T-cell (primary cell): ENCODE measurements around the gene VAPA. TPM values are rescaled to one million over a fixed set of nuclear protein-coding genes. Genes with fewer than 3 reads are reported as not detected.

Experiments used
- ATAC-seq, 4 experiments: fragments of 200-7000 bp in 3 of 4; fragments of 150-1000 bp in 1 of 4; cut with Tn5 transposase; replicated peaks in 1 of 4; 1 replicate in 3 of 4; 2 replicates in 1 of 4; pipeline ENCODE4 v1.10.0; 2021; ENCODE audit warnings: moderate library complexity in 3 of 4, mild to moderate bottlenecking in 2 of 4, moderate number of reproducible peaks in 1 of 4
- CTCF ChIA-PET, 2 donors: fragments of 300-600 bp; sonication (Branson Sonifier 250); formaldehyde crosslinking; loops; one replicate each; lab custom pipeline; 2022; ENCODE audit warnings: antibody characterized with exemption in 2 of 2; lab: Charles Lee
- POLR2A ChIA-PET, 2 donors: fragments of 300-600 bp; sonication (Branson Sonifier 250); formaldehyde crosslinking; loops; one replicate each; lab custom pipeline; 2022; ENCODE audit warnings: antibody characterized with exemption in 2 of 2; lab: Charles Lee
- DNase-seq, 35 experiments: peaks; one replicate each; pipeline versions ENCODE4 v3.0.0 to v3.0.0-alpha.2; 2013 to 2023
- H3K27ac ChIP-seq: one replicate; pipeline ENCODE4 v1.5.1; 2013; ENCODE audit warnings: low read length
- H3K27me3 ChIP-seq, 2 experiments: replicated peaks in 1 of 2; 1 replicate in 1 of 2; 2 replicates in 1 of 2; pipeline versions ENCODE4 v1.6.1 to v1.7.0; 2013; ENCODE audit warnings: low read length in 1 of 2, mixed read lengths in 1 of 2; ENCODE audit not compliant: control insufficient read depth in 2 of 2, insufficient read depth in 2 of 2; ENCODE audit errors: extremely low read depth in 1 of 2
- H3K36me3 ChIP-seq, 2 donors: 1 replicate in 1 of 2; 2 replicates in 1 of 2; pipeline versions ENCODE4 v1.6.1 to v1.7.0; 2013; ENCODE audit warnings: low read length in 1 of 2; ENCODE audit not compliant: control insufficient read depth in 2 of 2, insufficient read depth in 1 of 2; ENCODE audit errors: extremely low read depth in 1 of 2
- H3K4me1 ChIP-seq, 2 experiments: 1 replicate in 1 of 2; 2 replicates in 1 of 2; pipeline versions ENCODE4 v1.6.1 to v1.7.0; 2013; ENCODE audit warnings: low read length in 2 of 2, mixed read lengths in 1 of 2; ENCODE audit not compliant: insufficient read depth in 2 of 2, control insufficient read depth in 1 of 2; ENCODE audit errors: extremely low read depth in 1 of 2
- H3K4me3 ChIP-seq, 2 donors: 1 replicate in 1 of 2; 2 replicates in 1 of 2; pipeline versions ENCODE4 v1.5.1 to v1.7.0; 2013; ENCODE audit warnings: mild to moderate bottlenecking in 2 of 2, low read length in 1 of 2, moderate library complexity in 1 of 2; ENCODE audit not compliant: control insufficient read depth in 1 of 2; ENCODE audit errors: extremely low read depth in 1 of 2
- H3K9me3 ChIP-seq: 2 replicates; pipeline ENCODE4 v1.7.0; 2013
- H3K27ac Mint-ChIP-seq, 2 donors: one replicate each; pipeline ENCODE4 v1.8.0; 2020 to 2021; ENCODE audit warnings: mild to moderate bottlenecking in 2 of 2, mixed read lengths in 2 of 2
- H3K27me3 Mint-ChIP-seq, 2 donors: one replicate each; pipeline ENCODE4 v1.8.0; 2021 to 2022; ENCODE audit warnings: mixed read lengths in 2 of 2
- H3K36me3 Mint-ChIP-seq: one replicate; pipeline ENCODE4 v1.8.0; 2021; ENCODE audit warnings: mixed read lengths
- H3K4me1 Mint-ChIP-seq, 3 donors: one replicate each; pipeline ENCODE4 v1.8.0; 2020 to 2022; ENCODE audit warnings: mixed read lengths in 3 of 3, mild to moderate bottlenecking in 1 of 3
- H3K4me3 Mint-ChIP-seq, 3 donors: one replicate each; pipeline ENCODE4 v1.8.0; 2020 to 2022; ENCODE audit warnings: mild to moderate bottlenecking in 3 of 3, mixed read lengths in 3 of 3, moderate library complexity in 3 of 3
- H3K9me3 Mint-ChIP-seq, 3 donors: one replicate each; pipeline ENCODE4 v1.8.0; 2020 to 2022; ENCODE audit warnings: mixed read lengths in 3 of 3
- WGBS: methylation state at CpG from one replicate; pipeline ENCODE4 v1.1.5; 2013; ENCODE audit warnings: missing lambda C conversion rate; ENCODE audit not compliant: insufficient coverage; 5-methylcytosine and 5-hydroxymethylcytosine counted together
- total RNA-seq, 35 experiments: library from RNA in 6 of 35; stranded (reverse) in 6 of 35; fragments of 120-200 nt in 1 of 35; gene quantifications; one replicate each; pipeline versions ENCODE4 v1.2.1 to v1.2.4 and lab custom pipeline; 2013 to 2026

VAPA gene
- total RNA-seq, 5 donors from 2014 or later (not counting 1 experiment from before 2014, with no cell fraction given) = 116 to 157 (median 119) TPM

DNA sequence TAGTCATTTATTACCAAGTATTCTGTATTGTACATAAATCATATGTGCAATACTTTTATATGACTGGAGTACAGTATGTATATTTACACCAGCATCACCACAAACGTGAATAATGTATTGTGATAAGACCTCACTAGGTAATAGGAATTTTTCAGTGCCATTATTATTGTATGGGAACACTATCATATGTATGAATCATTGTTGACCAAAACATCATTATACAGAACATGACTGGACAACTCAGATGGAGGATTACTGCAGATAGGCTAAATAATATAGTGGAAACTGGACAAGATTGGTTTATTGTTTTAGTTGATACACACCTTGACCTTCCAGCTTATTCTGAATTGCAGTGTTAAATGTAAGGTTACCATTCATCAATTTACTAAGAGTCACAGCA, 33.4 kb downstream of the VAPA start:
- Mint-ChIP-seq H3K4me3 (no peak overlapping the region), H3K4me1 (peaks cover 0 to 24% (median 4%) of the 10 kb centered on the region in 3 donors), H3K27me3 (no peaks in the 10 kb centered on the region), H3K36me3 (peaks cover 62% of the 10 kb centered on the region), H3K27ac (no peak overlapping the region), H3K9me3 (no peaks in the 10 kb centered on the region)
- H3K27me3 ChIP-seq = no peaks in the 10 kb centered on the region
- H3K9me3 ChIP-seq = no peaks in the 10 kb centered on the region
- DNase-seq (no peak), ATAC-seq (no peak)
- CTCF ChIA-PET = interaction anchor here in 1 of 2 donors (0.6 kb wide), 1 partner anchor 10 kb away, joined by 4 read pairs; no protein-coding TSS in a partner anchor
- no peaks in the 10 kb centered on the region for H3K4me1 ChIP-seq
- POLR2A ChIA-PET = interaction anchor here in 1 of 2 donors (0.6 kb wide), 1 partner anchor 21 kb away, joined by 3 read pairs; no protein-coding TSS in a partner anchor
- H3K36me3 ChIP-seq = peaks cover 4 to 41% of the 10 kb centered on the region in 2 donors
- WGBS = no CpG with 5 or more reads among the region's 1 CpG
- no peak overlapping the region for H3K27ac ChIP-seq
- no peak overlapping the region for H3K4me3 ChIP-seq

DNA sequence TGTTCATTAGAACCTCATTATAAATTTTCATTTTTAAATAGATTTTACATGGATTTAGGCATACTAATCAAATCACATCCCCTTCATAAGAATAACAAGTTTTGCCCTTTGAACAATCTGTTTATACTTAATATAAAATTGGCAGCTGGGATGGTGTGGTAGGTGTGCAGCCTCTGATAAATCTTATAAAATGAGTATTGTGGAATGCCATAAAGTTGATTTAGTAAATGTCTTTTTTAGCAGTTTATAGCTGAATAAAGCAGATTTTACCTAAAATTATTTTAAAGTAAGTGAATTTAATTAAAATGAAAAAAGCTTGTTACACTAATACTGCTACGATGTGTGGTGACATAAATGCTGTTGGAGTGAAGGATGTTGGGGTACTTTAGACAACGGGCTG, 35.5 kb downstream of the VAPA start:
- no peaks in the 10 kb centered on the region for H3K27me3 Mint-ChIP-seq
- H3K36me3 Mint-ChIP-seq = peaks cover 72% of the 10 kb centered on the region
- DNase-seq (no peak), ATAC-seq (no peak)
- Histone ChIP-seq H3K4me3 (no peak overlapping the region), H3K27ac (no peak overlapping the region), H3K27me3 (no peaks in the 10 kb centered on the region), H3K9me3 (no peaks in the 10 kb centered on the region), H3K4me1 (no peaks in the 10 kb centered on the region), H3K36me3 (peaks cover 11 to 54% of the 10 kb centered on the region in 2 donors)
- H3K4me1 Mint-ChIP-seq = peaks cover 1 to 28% (median 4%) of the 10 kb centered on the region in 3 donors
- no peaks in the 10 kb centered on the region for H3K9me3 Mint-ChIP-seq
- ChIA-PET POLR2A (no interaction called here), CTCF (no interaction called here)
- no peak overlapping the region for H3K4me3 Mint-ChIP-seq
- WGBS = no CpG with 5 or more reads among the region's 2 CpGs
- H3K27ac Mint-ChIP-seq = no peak overlapping the region

DNA sequence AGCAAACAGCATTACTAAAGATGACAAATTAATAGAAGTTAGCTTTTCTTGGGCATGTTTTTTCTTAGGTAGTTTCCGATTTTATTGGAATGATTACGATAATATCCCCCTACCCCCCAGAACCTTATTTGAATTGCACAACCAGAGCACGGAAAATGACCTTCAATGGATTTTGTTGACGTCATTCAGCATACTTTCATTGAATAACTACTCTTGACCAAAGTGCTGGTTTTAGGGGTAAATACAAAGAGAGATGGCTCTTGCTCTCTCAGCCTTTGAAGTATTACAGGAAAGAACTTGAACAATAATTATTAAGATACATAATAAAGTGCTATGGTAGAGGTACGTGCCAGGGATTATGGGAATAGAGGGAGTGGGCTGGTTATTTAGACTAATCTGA, 36.0 kb downstream of the VAPA start:
- peaks cover 1 to 28% (median 4%) of the 10 kb centered on the region in 3 donors for H3K4me1 Mint-ChIP-seq
- H3K36me3 Mint-ChIP-seq = peaks cover 68% of the 10 kb centered on the region
- no peak for ATAC-seq

DNA sequence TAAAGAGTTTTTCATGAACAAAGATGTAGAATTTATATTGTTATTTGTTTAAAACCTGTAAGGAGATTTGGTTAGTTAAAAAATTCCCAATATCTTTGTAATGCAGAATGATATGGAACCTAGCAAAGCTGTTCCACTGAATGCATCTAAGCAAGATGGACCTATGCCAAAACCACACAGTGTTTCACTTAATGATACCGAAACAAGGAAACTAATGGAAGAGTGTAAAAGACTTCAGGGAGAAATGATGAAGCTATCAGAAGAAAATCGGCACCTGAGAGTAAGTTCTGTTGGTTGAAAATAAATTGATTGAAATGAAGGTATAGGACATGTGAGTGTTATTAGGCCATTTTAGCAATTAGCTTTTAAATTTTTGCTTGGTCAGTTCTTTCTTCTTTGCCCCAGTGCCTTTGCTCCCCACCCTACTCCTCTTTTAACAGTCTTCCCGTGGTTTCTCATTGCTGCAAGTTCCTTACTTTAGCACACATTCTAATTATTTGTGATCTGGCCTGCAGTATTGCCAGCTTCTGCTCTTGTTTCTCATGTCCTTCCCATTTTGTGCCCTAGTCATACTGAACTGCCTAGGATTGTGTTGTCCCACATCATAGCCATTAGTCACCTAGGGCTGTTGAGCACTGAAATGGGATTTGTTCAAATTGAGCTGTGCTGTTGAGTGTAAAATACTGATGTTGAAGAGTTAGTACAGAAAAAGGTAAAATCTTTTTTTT, 36.6 kb downstream of the VAPA start:
- Mint-ChIP-seq H3K4me3 (no peak overlapping the region), H3K4me1 (peaks cover 1 to 28% (median 4%) of the 10 kb centered on the region in 3 donors), H3K27me3 (no peaks in the 10 kb centered on the region), H3K36me3 (peaks cover 68% of the 10 kb centered on the region), H3K9me3 (no peaks in the 10 kb centered on the region), H3K27ac (no peak overlapping the region)
- H3K4me1 ChIP-seq = no peaks in the 10 kb centered on the region
- peaks cover 11 to 61% of the 10 kb centered on the region in 2 donors for H3K36me3 ChIP-seq
- POLR2A ChIA-PET = interaction anchor here in 1 of 2 donors (0.7 kb wide), 1 partner anchor 1899 kb away, joined by 3 read pairs; no protein-coding TSS in a partner anchor
- H3K4me3 ChIP-seq = no peak overlapping the region
- CTCF ChIA-PET = interaction anchor here (0.5 to 1.9 kb wide), 4 partner anchors 27 to 612 kb away, joined by 3 to 5 read pairs (median 4); partner anchors contain the start of gene VAPA (in 1 of the 2)
- H3K27me3 ChIP-seq = no peaks in the 10 kb centered on the region
- DNase-seq (no peak), ATAC-seq (no peak)
- H3K9me3 ChIP-seq = no peaks in the 10 kb centered on the region
- no peak overlapping the region for H3K27ac ChIP-seq
- WGBS = 87% methylated on average over 3 of the region's 3 CpGs

More for the DNA sequence above, 36.0 kb downstream of the VAPA start:
- CTCF ChIA-PET = interaction anchor here (0.5 to 1.9 kb wide), 2 partner anchors 36 to 613 kb away, joined by 4 to 5 read pairs; partner anchors contain the start of gene VAPA (in 1 of the 2)
- Mint-ChIP-seq H3K9me3 (no peaks in the 10 kb centered on the region), H3K27ac (no peak overlapping the region), H3K4me3 (no peak overlapping the region), H3K27me3 (no peaks in the 10 kb centered on the region)
- Histone ChIP-seq H3K36me3 (peaks cover 11 to 59% of the 10 kb centered on the region in 2 donors), H3K4me1 (no peaks in the 10 kb centered on the region), H3K9me3 (no peaks in the 10 kb centered on the region), H3K4me3 (no peak overlapping the region), H3K27me3 (no peaks in the 10 kb centered on the region), H3K27ac (no peak overlapping the region)
- WGBS = no CpG with 5 or more reads among the region's 5 CpGs
- no peak for DNase-seq
- POLR2A ChIA-PET = no interaction called here

DNA sequence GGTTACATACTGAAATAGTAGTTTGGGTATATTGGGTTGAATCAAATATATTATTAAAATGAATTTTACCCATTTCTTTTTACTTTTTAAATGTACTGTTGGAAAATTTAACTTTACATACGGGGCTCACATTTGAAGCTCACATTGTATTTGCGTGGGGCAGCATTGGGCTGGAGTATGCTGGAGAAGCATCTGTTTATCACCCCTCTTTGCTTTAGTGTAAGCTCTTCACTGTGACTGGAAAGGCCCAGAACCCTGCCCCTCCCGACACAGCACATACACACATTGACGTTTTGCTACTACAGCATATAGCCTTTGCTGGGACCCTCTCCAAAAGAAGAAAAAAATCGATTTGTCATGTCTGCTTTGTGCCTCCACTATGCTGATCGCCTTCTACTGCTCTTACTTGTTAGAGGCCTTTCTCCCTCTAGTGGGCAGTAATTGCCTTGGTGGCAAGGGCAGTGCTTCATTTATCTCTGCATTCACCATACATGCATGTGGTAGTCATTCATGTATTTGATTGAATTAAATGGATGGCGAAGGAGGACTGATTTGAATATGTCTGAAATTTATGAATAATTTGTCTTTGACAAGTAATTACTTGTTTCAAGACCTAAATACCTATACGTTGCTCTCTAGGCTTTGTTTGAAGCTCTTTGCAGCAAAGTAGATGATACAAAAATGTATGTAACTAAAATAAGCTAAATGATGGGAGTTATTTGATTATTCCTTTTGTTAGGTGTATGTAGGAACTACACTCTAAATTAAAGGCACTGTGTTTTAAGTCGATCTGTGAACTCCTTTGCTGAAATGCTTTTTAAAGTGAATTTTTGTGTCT, 37.4 kb downstream of the VAPA start:
- Histone ChIP-seq H3K9me3 (no peaks in the 10 kb centered on the region), H3K36me3 (peaks cover 11 to 56% of the 10 kb centered on the region in 2 donors), H3K27ac (no peak overlapping the region), H3K27me3 (no peaks in the 10 kb centered on the region), H3K4me1 (no peaks in the 10 kb centered on the region), H3K4me3 (no peak overlapping the region)
- Mint-ChIP-seq H3K9me3 (no peaks in the 10 kb centered on the region), H3K4me3 (no peak overlapping the region), H3K36me3 (peaks cover 66% of the 10 kb centered on the region), H3K4me1 (peaks cover 1 to 28% (median 4%) of the 10 kb centered on the region in 3 donors), H3K27ac (no peak overlapping the region), H3K27me3 (no peaks in the 10 kb centered on the region)
- WGBS = 83% methylated on average over 4 of the region's 9 CpGs
- CTCF ChIA-PET = interaction anchor here (0.7 to 1.9 kb wide), 3 partner anchors 28 to 376 kb away, joined by 3 to 4 read pairs (median 3); partner anchors contain the start of gene VAPA (in 1 of the 2)
- DNase-seq (peak in 8 of 35 experiments; percentile 5 to 49 (median 10)), ATAC-seq (peak in 1 of 4 experiments; percentile 54)
- POLR2A ChIA-PET = interaction anchor here in 1 of 2 donors (0.6 to 0.7 kb wide), 2 partner anchors 55 to 1899 kb away, joined by 3 read pairs; no protein-coding TSS in a partner anchor
